B cell (primary cell): ENCODE results near the gene HSP90AB1. TPM values are rescaled to one million over a fixed set of nuclear protein-coding genes. Genes with fewer than 3 reads are reported as not detected.
A peak's percentile ranks its signal among the peaks of the same experiment; 100 is the strongest.

Experiments
- ATAC-seq: fragments of 200-7000 bp; cut with Tn5 transposase; one replicate; pipeline ENCODE4 v1.10.0; 2021; ENCODE audit warnings: low read depth, mild to moderate bottlenecking, moderate number of reproducible peaks, moderate library complexity
- CTCF ChIA-PET: fragments of 350-600 bp; sonication (Branson Sonifier 250); formaldehyde crosslinking; loops from one replicate; lab custom pipeline; 2021; ENCODE audit warnings: antibody characterized with exemption, inconsistent platforms; lab: Charles Lee
- POLR2A ChIA-PET: fragments of 350-600 bp; sonication (Branson Sonifier 250); formaldehyde crosslinking; loops from one replicate; lab custom pipeline; 2021; ENCODE audit warnings: antibody characterized with exemption; lab: Charles Lee
- DNase-seq: peaks from one replicate; pipeline ENCODE4 v3.0.0; 2013
- H2AFZ ChIP-seq: 2 replicates; pipeline ENCODE4 v1.6.1; 2012; ENCODE audit warnings: mild to moderate bottlenecking, low read depth, low read length; ENCODE audit not compliant: insufficient read depth, poor library complexity, severe bottlenecking
- H3K27ac ChIP-seq, 2 donors: 1 replicate in 1 of 2; 2 replicates in 1 of 2; pipeline ENCODE4 v1.5.1; 2012 to 2013; ENCODE audit warnings: low read length in 2 of 2, mild to moderate bottlenecking in 2 of 2, moderate library complexity in 1 of 2
- H3K27me3 ChIP-seq, 4 experiments: fragments of 200-600 bp in 1 of 4; sonication (generic) in 1 of 4; replicated peaks in 1 of 4; 1 replicate in 2 of 4; 2 replicates in 2 of 4; pipeline versions ENCODE4 v1.6.1 to v1.7.0; 2013 to 2016; ENCODE audit warnings: low read length in 3 of 4, mild to moderate bottlenecking in 2 of 4, mixed read lengths in 1 of 4, moderate library complexity in 1 of 4; ENCODE audit not compliant: insufficient read depth in 4 of 4, control insufficient read depth in 3 of 4; ENCODE audit errors: control extremely low read depth in 1 of 4
- H3K36me3 ChIP-seq, 2 experiments: replicated peaks in 1 of 2; 1 replicate in 1 of 2; 2 replicates in 1 of 2; pipeline versions ENCODE4 v1.6.1 to v1.7.1; 2013; ENCODE audit warnings: low read length in 1 of 2; ENCODE audit not compliant: insufficient read depth in 2 of 2, control insufficient read depth in 1 of 2; ENCODE audit errors: control extremely low read depth in 1 of 2, extremely low read depth in 1 of 2
- H3K4me1 ChIP-seq, 2 donors: fragments of 200-600 bp in 1 of 2; sonication (generic) in 1 of 2; 1 replicate in 1 of 2; 2 replicates in 1 of 2; pipeline versions ENCODE4 v1.5.1 to v1.6.1; 2013 to 2017; ENCODE audit warnings: low read length in 2 of 2; ENCODE audit not compliant: control insufficient read depth in 2 of 2, insufficient read depth in 2 of 2
- H3K4me2 ChIP-seq: replicated peaks from 2 replicates; pipeline ENCODE3; 2012; ENCODE audit warnings: mild to moderate bottlenecking, low read depth, low read length; ENCODE audit not compliant: poor library complexity, severe bottlenecking
- H3K4me3 ChIP-seq, 5 experiments: fragments of 200-600 bp in 1 of 5; sonication (generic) in 1 of 5; 1 replicate in 3 of 5; 2 replicates in 2 of 5; pipeline versions ENCODE4 v1.5.1 to v1.7.0; 2011 to 2016; ENCODE audit warnings: low read length in 4 of 5, mild to moderate bottlenecking in 4 of 5, low read depth in 2 of 5, control low read depth in 1 of 5, moderate library complexity in 1 of 5; ENCODE audit not compliant: insufficient read depth in 1 of 5; ENCODE audit errors: control extremely low read depth in 1 of 5, extremely low read depth in 1 of 5
- H3K79me2 ChIP-seq: fragments of 200-600 bp; sonication (generic); one replicate; pipeline ENCODE4 v1.6.0; 2016; ENCODE audit warnings: low read length; ENCODE audit not compliant: control insufficient read depth, insufficient read depth
- H3K9ac ChIP-seq: fragments of 200-600 bp; sonication (generic); 2 replicates; pipeline ENCODE4 v1.6.1; 2017; ENCODE audit warnings: mild to moderate bottlenecking, low read length, moderate library complexity
- H3K9me3 ChIP-seq, 3 donors: one replicate each; pipeline versions ENCODE4 v1.6.1 to v1.7.1; 2013; ENCODE audit warnings: low read length in 2 of 3; ENCODE audit not compliant: control insufficient read depth in 2 of 3, insufficient read depth in 1 of 3; ENCODE audit errors: control extremely low read depth in 1 of 3
- H4K20me1 ChIP-seq: 2 replicates; pipeline ENCODE4 v1.6.0; 2012; ENCODE audit warnings: mild to moderate bottlenecking, low read length; ENCODE audit not compliant: insufficient read depth, control insufficient read depth, poor library complexity, severe bottlenecking
- H3K27ac Mint-ChIP-seq: one replicate; pipeline ENCODE4 v1.8.0; 2021; ENCODE audit warnings: mixed read lengths
- H3K27me3 Mint-ChIP-seq: one replicate; pipeline ENCODE4 v1.8.0; 2021; ENCODE audit warnings: mixed read lengths
- H3K4me1 Mint-ChIP-seq: one replicate; pipeline ENCODE4 v1.8.0; 2021; ENCODE audit warnings: mixed read lengths
- H3K4me3 Mint-ChIP-seq: one replicate; pipeline ENCODE4 v1.8.0; 2021; ENCODE audit warnings: mixed read lengths
- H3K9me3 Mint-ChIP-seq: one replicate; pipeline ENCODE4 v1.8.0; 2022; ENCODE audit warnings: mixed read lengths; ENCODE audit not compliant: insufficient read depth
- EZH2 ChIP-seq: IDR thresholded peaks from 2 replicates; pipeline ENCODE4 v1.6.1; 2012; ENCODE audit warnings: borderline replicate concordance, low read depth, mild to moderate bottlenecking, moderate library complexity, low read length; ENCODE audit not compliant: insufficient read depth, poor library complexity, severe bottlenecking
- WGBS: methylation state at CpG from one replicate; pipeline ENCODE4 v1.1.5; 2013; ENCODE audit warnings: missing lambda C conversion rate; ENCODE audit not compliant: insufficient coverage; 5-methylcytosine and 5-hydroxymethylcytosine counted together
- intact Hi-C: fragments of 100-400 bp; cut with micrococcal nuclease; formaldehyde crosslinking; loops from one replicate; pipeline ENCODE4 v1.10.0; 2022
- polyA plus RNA-seq: library from polyadenylated mRNA; depleted of rRNA; stranded (reverse); fragments of >200 nt; gene quantifications from 2 replicates; pipeline ENCODE4 v1.2.3, GENCODE V29; 2012
- total RNA-seq, 2 donors: library from RNA; stranded (reverse); fragments of 120-200 nt in 1 of 2; gene quantifications; 1 replicate in 1 of 2; 2 replicates in 1 of 2; pipeline versions ENCODE4 v1.2.3 to v1.2.4, GENCODE V29; 2013 to 2022
- TF ChIP-seq, protein P1 (sequence below): fragments of 200-600 bp; IDR thresholded peaks from one replicate; pipeline ENCODE4 v1.8.0; 2022; ENCODE audit warnings: antibody characterized with exemption, mild to moderate bottlenecking

The HSP90AB1 gene
- total and polyA plus RNA-seq, 2 donors (not counting 1 experiment from before 2014, with no cell fraction given) = 395 to 645 TPM

DNA sequence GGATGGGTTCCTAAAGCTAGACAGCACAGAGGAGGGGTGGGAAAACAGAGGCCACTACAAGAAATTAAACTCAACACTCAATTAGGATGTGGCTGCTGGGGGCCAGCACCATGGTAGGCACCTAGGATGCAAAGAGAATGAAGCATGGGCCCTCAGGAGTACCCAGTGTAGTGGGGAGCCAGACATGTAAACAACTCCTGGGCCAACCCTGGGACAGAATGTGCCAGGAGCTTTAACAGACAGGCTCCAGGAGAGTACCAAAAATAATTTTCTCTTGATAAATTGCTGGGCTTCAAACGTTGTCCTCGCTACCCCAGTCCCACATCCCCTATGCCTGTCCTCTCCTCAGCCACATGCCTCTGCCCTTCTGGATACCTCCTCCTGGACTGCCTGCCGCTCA, 25.0 kb downstream of the HSP90AB1 start:
- Mint-ChIP-seq H3K27me3 (peaks cover 44% of the 10 kb centered on the region), H3K27ac (no peak overlapping the region), H3K4me1 (peaks cover 27% of the 10 kb centered on the region), H3K4me3 (peak overlapping the region; percentile 81), H3K9me3 (no peaks in the 10 kb centered on the region)
- TF ChIP-seq, protein P1, sequence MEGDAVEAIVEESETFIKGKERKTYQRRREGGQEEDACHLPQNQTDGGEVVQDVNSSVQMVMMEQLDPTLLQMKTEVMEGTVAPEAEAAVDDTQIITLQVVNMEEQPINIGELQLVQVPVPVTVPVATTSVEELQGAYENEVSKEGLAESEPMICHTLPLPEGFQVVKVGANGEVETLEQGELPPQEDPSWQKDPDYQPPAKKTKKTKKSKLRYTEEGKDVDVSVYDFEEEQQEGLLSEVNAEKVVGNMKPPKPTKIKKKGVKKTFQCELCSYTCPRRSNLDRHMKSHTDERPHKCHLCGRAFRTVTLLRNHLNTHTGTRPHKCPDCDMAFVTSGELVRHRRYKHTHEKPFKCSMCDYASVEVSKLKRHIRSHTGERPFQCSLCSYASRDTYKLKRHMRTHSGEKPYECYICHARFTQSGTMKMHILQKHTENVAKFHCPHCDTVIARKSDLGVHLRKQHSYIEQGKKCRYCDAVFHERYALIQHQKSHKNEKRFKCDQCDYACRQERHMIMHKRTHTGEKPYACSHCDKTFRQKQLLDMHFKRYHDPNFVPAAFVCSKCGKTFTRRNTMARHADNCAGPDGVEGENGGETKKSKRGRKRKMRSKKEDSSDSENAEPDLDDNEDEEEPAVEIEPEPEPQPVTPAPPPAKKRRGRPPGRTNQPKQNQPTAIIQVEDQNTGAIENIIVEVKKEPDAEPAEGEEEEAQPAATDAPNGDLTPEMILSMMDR = no peak
- TF ChIP-seq EZH2 = no peak
- Histone ChIP-seq H3K27me3 (peaks cover 0 to 65% (median 35%) of the 10 kb centered on the region in 4 experiments), H3K9ac (no peak overlapping the region), H3K36me3 (no peaks in the 10 kb centered on the region), H3K4me2 (no peak overlapping the region), H3K27ac (no peak overlapping the region), H3K4me1 (peaks cover 19 to 23% of the 10 kb centered on the region in 2 donors), H3K4me3 (no peak overlapping the region), H2AFZ (no peak overlapping the region), H3K79me2 (no peaks in the 10 kb centered on the region), H3K9me3 (peaks cover 0 to 7% (median 0%) of the 10 kb centered on the region in 3 donors), H4K20me1 (no peaks in the 10 kb centered on the region)
- WGBS = 62% methylated on average over 2 of the region's 3 CpGs
- POLR2A ChIA-PET = no interaction called here
- intact Hi-C loops = no loop called here
- CTCF ChIA-PET = interaction anchor here (0.5 to 1.2 kb wide), 2 partner anchors 17 to 33 kb away, joined by 4 to 5 read pairs; no protein-coding TSS in a partner anchor
- DNase-seq = no peak
- ATAC-seq = no peak

DNA sequence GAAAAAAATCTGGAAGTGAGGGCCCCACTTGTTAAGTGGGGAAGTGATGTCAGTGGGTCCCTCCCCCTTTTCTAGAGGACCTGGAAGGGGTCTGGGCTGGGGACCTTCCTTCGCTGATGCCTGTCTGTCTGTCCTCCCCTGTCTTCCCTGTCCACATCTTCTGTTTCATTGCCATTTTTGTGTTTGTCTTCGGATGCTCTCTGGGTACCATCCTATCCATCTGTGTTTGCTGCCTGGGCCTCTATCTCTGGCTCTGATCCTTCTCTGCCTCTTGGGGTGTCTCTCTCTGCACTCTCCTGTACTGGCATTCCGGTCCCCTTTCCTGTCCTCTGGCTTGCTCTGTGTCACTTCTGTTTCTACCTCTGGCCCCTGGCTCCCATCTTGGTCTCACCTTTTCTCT, 25.6 kb downstream of the HSP90AB1 start:
- POLR2A ChIA-PET = no interaction called here
- ATAC-seq (no peak), DNase-seq (no peak)
- H3K27ac Mint-ChIP-seq = no peak overlapping the region
- no peak overlapping the region for H3K9ac ChIP-seq
- H3K9me3 Mint-ChIP-seq = no peaks in the 10 kb centered on the region
- peaks cover 0 to 7% (median 0%) of the 10 kb centered on the region in 3 donors for H3K9me3 ChIP-seq
- H3K4me2 ChIP-seq = no peak overlapping the region
- H4K20me1 ChIP-seq = no peaks in the 10 kb centered on the region
- no peak overlapping the region for H3K4me3 Mint-ChIP-seq
- TF ChIP-seq, protein P1 = no peak
- no peak for TF ChIP-seq EZH2
- H3K27me3 ChIP-seq = peaks cover 0 to 71% (median 38%) of the 10 kb centered on the region in 4 experiments
- H3K36me3 ChIP-seq = no peaks in the 10 kb centered on the region
- CTCF ChIA-PET = interaction anchor here (0.5 to 1.2 kb wide), 2 partner anchors 16 to 32 kb away, joined by 4 to 5 read pairs; no protein-coding TSS in a partner anchor
- H3K4me1 Mint-ChIP-seq = peaks cover 24% of the 10 kb centered on the region
- no peak overlapping the region for H3K27ac ChIP-seq
- H3K4me3 ChIP-seq = no peak overlapping the region
- H3K27me3 Mint-ChIP-seq = peaks cover 50% of the 10 kb centered on the region
- H3K4me1 ChIP-seq = peaks cover 17 to 21% of the 10 kb centered on the region in 2 donors
- H2AFZ ChIP-seq = no peak overlapping the region
- no peaks in the 10 kb centered on the region for H3K79me2 ChIP-seq
- intact Hi-C loops = no loop called here
- WGBS = 78% methylated on average over 2 of the region's 3 CpGs
